HEK293T (cell line): ENCODE measurements around the gene RER1.

Experiments
- ELF4 ChIP-seq: fragments of 450-650 bp; IDR thresholded peaks from 2 replicates; pipeline ENCODE4 v1.6.1; 2017; ENCODE audit warnings: antibody characterized with exemption
- NFRKB ChIP-seq: fragments of 450-650 bp; IDR thresholded peaks from 2 replicates; pipeline ENCODE4 v1.6.1; 2016; ENCODE audit warnings: mild to moderate bottlenecking, moderate library complexity

- TF ChIP-seq ELF4 (no peak), NFRKB (no peak)
Measured at GRCh38 chr1:2445823-2446215, 54.2 kb downstream of the RER1 start.
